Prostate gland (tissue), 2 donors: ENCODE results near the gene INO80B.

Experiments used
- CTCF ChIP-seq, 4 experiments: fragments of 200-600 bp in 2 of 4; fragments of 450-650 bp in 2 of 4; sonication (generic) in 2 of 4; IDR thresholded peaks; 1 replicate in 3 of 4; 2 replicates in 1 of 4; pipeline ENCODE4 v1.5.1; 2016 to 2019; ENCODE audit warnings: antibody characterized with exemption in 4 of 4, mild to moderate bottlenecking in 2 of 4, moderate library complexity in 2 of 4
- POLR2A ChIP-seq: fragments of 450-650 bp; IDR thresholded peaks from one replicate; pipeline ENCODE4 v1.6.1; 2016; ENCODE audit warnings: antibody characterized with exemption, mild to moderate bottlenecking
- POLR2AphosphoS5 ChIP-seq: sonication (generic); formaldehyde crosslinking; IDR thresholded peaks from one replicate; pipeline ENCODE4 v1.6.1; 2017; ENCODE audit warnings: antibody characterized with exemption

- TF ChIP-seq POLR2A (no peak), CTCF (IDR thresholded peaks at IDR 0.05) (no peak), POLR2AphosphoS5 (no peak)
Measured at GRCh38 chr2:74504591-74504990, 49.7 kb downstream of the INO80B start.
